ENCODE data around the gene RBBP5.

Gene RBBP5

GRCh38 chr1:205074084-205074483 lies 47.7 kb downstream of the RBBP5 start:
- no peak for DNase-seq (ENCODE audit: low spot score)

GRCh38 chr1:205073511-205073910 lies 48.3 kb downstream of the RBBP5 start:
- DNase-seq (ENCODE audit: low spot score) = no peak

GRCh38 chr1:205072881-205073280 lies 48.9 kb downstream of the RBBP5 start:
- no peak for DNase-seq (ENCODE audit: low spot score)

- no peak for DNase-seq (ENCODE audit: low spot score)
These were observed 49.5 kb downstream of the RBBP5 start for GRCh38 chr1:205072286-205072685.

GRCh38 chr1:205071801-205072200 lies 50.0 kb downstream of the RBBP5 start:
- DNase-seq (ENCODE audit: low spot score) = peak; percentile 69

- no peak for DNase-seq (ENCODE audit: low spot score)
These were observed 50.8 kb downstream of the RBBP5 start for GRCh38 chr1:205071028-205071409.

- DNase-seq (ENCODE audit: low spot score) = no peak
These were observed 52.2 kb downstream of the RBBP5 start for GRCh38 chr1:205069371-205070125.

- DNase-seq (ENCODE audit: low spot score) = peak; percentile 2
These were observed 53.2 kb downstream of the RBBP5 start for GRCh38 chr1:205068457-205069040.

GRCh38 chr1:205068001-205068400 lies 53.8 kb downstream of the RBBP5 start:
- DNase-seq (ENCODE audit: low spot score) = no peak

GRCh38 chr1:205067031-205067430 lies 54.7 kb downstream of the RBBP5 start:
- no peak for DNase-seq (ENCODE audit: low spot score)

- DNase-seq (ENCODE audit: low spot score) = no peak
These were observed 55.5 kb downstream of the RBBP5 start for GRCh38 chr1:205066141-205066818.

GRCh38 chr1:205065666-205066065 lies 56.1 kb downstream of the RBBP5 start:
- DNase-seq (ENCODE audit: low spot score) = no peak

GRCh38 chr1:205064741-205065316 lies 56.9 kb downstream of the RBBP5 start:
- DNase-seq (ENCODE audit: low spot score) = no peak

GRCh38 chr1:205064301-205064700 lies 57.5 kb downstream of the RBBP5 start:
- DNase-seq (ENCODE audit: low spot score) = no peak

GRCh38 chr1:205062895-205063294 lies 58.9 kb downstream of the RBBP5 start:
- DNase-seq (ENCODE audit: low spot score) = no peak

GRCh38 chr1:205062319-205062718 lies 59.5 kb downstream of the RBBP5 start:
- no peak for DNase-seq (ENCODE audit: low spot score)

GRCh38 chr1:205061665-205062069 lies 60.1 kb downstream of the RBBP5 start:
- DNase-seq (ENCODE audit: low spot score) = peak; percentile 87

GRCh38 chr1:205061227-205061626 lies 60.6 kb downstream of the RBBP5 start:
- no peak for DNase-seq (ENCODE audit: low spot score)

GRCh38 chr1:205060746-205061145 lies 61.0 kb downstream of the RBBP5 start:
- no peak for DNase-seq (ENCODE audit: low spot score)

GRCh38 chr1:205059660-205060059 lies 62.1 kb downstream of the RBBP5 start:
- no peak for DNase-seq (ENCODE audit: low spot score)

- DNase-seq (ENCODE audit: low spot score) = no peak
These were observed 62.9 kb downstream of the RBBP5 start for GRCh38 chr1:205058853-205059252.

- no peak for DNase-seq (ENCODE audit: low spot score)
These were observed 63.8 kb downstream of the RBBP5 start for GRCh38 chr1:205057808-205058575.
